ENCODE results near the gene PROX2. TPM values are rescaled to one million over a fixed set of nuclear protein-coding genes. Genes with fewer than 3 reads are reported as not detected.

Gene PROX2
- total RNA-seq, 1 experiment from 2014 or later: not detected

- Mint-ChIP-seq H3K9me3 (ENCODE audit: low read depth, unreplicated experiment) (no peaks in the 10 kb centered on the region), H3K36me3 (ENCODE audit: insufficient read depth, unreplicated experiment) (peaks cover 37% of the 10 kb centered on the region), H3K4me1 (ENCODE audit: low read depth, unreplicated experiment) (peaks cover 30% of the 10 kb centered on the region), H3K4me3 (ENCODE audit: low read depth, unreplicated experiment) (no peak overlapping the region), H3K27me3 (ENCODE audit: unreplicated experiment) (no peaks in the 10 kb centered on the region), H3K27ac (ENCODE audit: unreplicated experiment) (no peak overlapping the region)
- CTCF ChIA-PET: interaction anchor here (0.6 to 1.4 kb wide), 7 partner anchors 209 to 1786 kb away, joined by 4 to 8 read pairs (median 5); no protein-coding TSS in a partner anchor
- no peak for TF ChIP-seq CTCF (IDR thresholded peaks at IDR 0.05; ENCODE audit: unreplicated experiment)
- intact Hi-C loops (cut with micrococcal nuclease; ENCODE audit: unreplicated experiment): no loop called here
- no TSS peak for BruUV-seq (replicated peaks)
- no peak for DNase-seq
Observed at GRCh38 chr14:74879427-74880182, 3.7 kb upstream of the PROX2 start.

GRCh38 chr14:74875204-74875603 is 741 bp downstream of the PROX2 start:
- Mint-ChIP-seq H3K27ac (ENCODE audit: unreplicated experiment) (no peak overlapping the region), H3K27me3 (ENCODE audit: unreplicated experiment) (no peaks in the 10 kb centered on the region)
- CTCF ChIA-PET: interaction anchor here (1.6 kb wide), 1 partner anchor 14 kb away, joined by 5 read pairs; no protein-coding TSS in a partner anchor

GRCh38 chr14:74871819-74872218 is 4.1 kb downstream of the PROX2 start:
- Mint-ChIP-seq H3K27me3 (ENCODE audit: unreplicated experiment) (peaks cover 11% of the 10 kb centered on the region), H3K9me3 (ENCODE audit: low read depth, unreplicated experiment) (no peaks in the 10 kb centered on the region), H3K36me3 (ENCODE audit: insufficient read depth, unreplicated experiment) (no peaks in the 10 kb centered on the region), H3K4me3 (ENCODE audit: low read depth, unreplicated experiment) (no peak overlapping the region), H3K4me1 (ENCODE audit: low read depth, unreplicated experiment) (no peaks in the 10 kb centered on the region), H3K27ac (ENCODE audit: unreplicated experiment) (no peak overlapping the region)
- no peak for DNase-seq
- no TSS peak for BruUV-seq (replicated peaks)
- CTCF ChIA-PET: interaction anchor here (0.6 to 3.4 kb wide), 3 partner anchors 9 to 182 kb away, joined by 3 to 11 read pairs (median 4); no protein-coding TSS in a partner anchor
- intact Hi-C loops (cut with micrococcal nuclease; ENCODE audit: unreplicated experiment): no loop called here
- TF ChIP-seq CTCF (IDR thresholded peaks at IDR 0.05; ENCODE audit: unreplicated experiment): no peak

More at GRCh38 chr14:74875204-74875603, 741 bp downstream of the PROX2 start:
- Mint-ChIP-seq H3K4me3 (ENCODE audit: low read depth, unreplicated experiment) (no peak overlapping the region), H3K9me3 (ENCODE audit: low read depth, unreplicated experiment) (no peaks in the 10 kb centered on the region), H3K36me3 (ENCODE audit: insufficient read depth, unreplicated experiment) (no peaks in the 10 kb centered on the region), H3K4me1 (ENCODE audit: low read depth, unreplicated experiment) (no peaks in the 10 kb centered on the region)
- BruUV-seq (replicated peaks): no TSS peak
- no peak for DNase-seq
- no peak for TF ChIP-seq CTCF (IDR thresholded peaks at IDR 0.05; ENCODE audit: unreplicated experiment)
- intact Hi-C loops (cut with micrococcal nuclease; ENCODE audit: unreplicated experiment): no loop called here

GRCh38 chr14:74868739-74869138 is 7.2 kb downstream of the PROX2 start:
- CTCF ChIA-PET: no interaction called here
- TF ChIP-seq CTCF (IDR thresholded peaks at IDR 0.05; ENCODE audit: unreplicated experiment): no peak
- no TSS peak for BruUV-seq (replicated peaks)

More at GRCh38 chr14:74868739-74869138, 7.2 kb downstream of the PROX2 start:
- Mint-ChIP-seq H3K4me1 (ENCODE audit: low read depth, unreplicated experiment) (no peaks in the 10 kb centered on the region), H3K36me3 (ENCODE audit: insufficient read depth, unreplicated experiment) (no peaks in the 10 kb centered on the region), H3K27me3 (ENCODE audit: unreplicated experiment) (peaks cover 30% of the 10 kb centered on the region), H3K9me3 (ENCODE audit: low read depth, unreplicated experiment) (no peaks in the 10 kb centered on the region), H3K27ac (ENCODE audit: unreplicated experiment) (no peak overlapping the region), H3K4me3 (ENCODE audit: low read depth, unreplicated experiment) (no peak overlapping the region)
- intact Hi-C loops (cut with micrococcal nuclease; ENCODE audit: unreplicated experiment): no loop called here
- DNase-seq: no peak

Measured in Calu3 (cell line).